Neuron (in vitro differentiated cells): ENCODE data around the gene DHFR.

Source experiments
- H2AFZ ChIP-seq: one replicate; pipeline ENCODE4 v1.6.1; 2013; ENCODE audit warnings: low read depth, mild to moderate bottlenecking, inconsistent platforms, low read length, moderate library complexity
- H3K27me3 ChIP-seq: one replicate; pipeline ENCODE4 v1.6.1; 2013; ENCODE audit warnings: low read length; ENCODE audit not compliant: insufficient read depth
- H3K36me3 ChIP-seq: one replicate; pipeline ENCODE4 v1.6.1; 2013; ENCODE audit warnings: low read length; ENCODE audit not compliant: insufficient read depth
- H3K4me1 ChIP-seq: one replicate; pipeline ENCODE4 v1.6.1; 2013; ENCODE audit warnings: low read length; ENCODE audit not compliant: insufficient read depth
- H3K4me3 ChIP-seq: 2 replicates; pipeline ENCODE4 v1.5.1; 2013; ENCODE audit warnings: mild to moderate bottlenecking, low read length, moderate library complexity
- H3K9me3 ChIP-seq: one replicate; pipeline ENCODE4 v1.6.1; 2013; ENCODE audit warnings: low read length

DHFR gene

DNA sequence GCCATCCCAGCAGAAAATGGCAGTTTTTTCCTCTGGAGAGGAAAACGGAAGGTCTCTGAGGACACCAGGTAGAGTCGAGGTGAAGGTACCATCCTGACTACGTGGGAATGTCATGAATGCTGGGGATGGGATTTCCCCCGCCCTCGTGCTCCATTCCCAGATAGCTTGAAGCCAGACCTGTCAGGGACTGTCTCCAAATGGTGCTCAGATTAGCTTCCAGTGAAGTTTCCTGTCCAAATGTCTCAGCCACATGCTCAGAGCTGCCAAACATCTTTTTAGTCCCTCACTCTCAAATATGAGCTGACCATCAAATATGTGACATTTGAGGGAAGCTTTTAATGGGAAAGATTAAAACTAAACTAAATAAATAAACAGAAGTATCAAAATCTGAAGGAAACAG, 77.1 kb downstream of the DHFR start:
- H2AFZ ChIP-seq, result no peak overlapping the region
- no peaks in the 10 kb centered on the region for H3K27me3 ChIP-seq
- H3K36me3 ChIP-seq, result no peaks in the 10 kb centered on the region
- peaks cover under 1% of the 10 kb centered on the region for H3K9me3 ChIP-seq
- H3K4me3 ChIP-seq, result no peak overlapping the region
- no peaks in the 10 kb centered on the region for H3K4me1 ChIP-seq

DNA sequence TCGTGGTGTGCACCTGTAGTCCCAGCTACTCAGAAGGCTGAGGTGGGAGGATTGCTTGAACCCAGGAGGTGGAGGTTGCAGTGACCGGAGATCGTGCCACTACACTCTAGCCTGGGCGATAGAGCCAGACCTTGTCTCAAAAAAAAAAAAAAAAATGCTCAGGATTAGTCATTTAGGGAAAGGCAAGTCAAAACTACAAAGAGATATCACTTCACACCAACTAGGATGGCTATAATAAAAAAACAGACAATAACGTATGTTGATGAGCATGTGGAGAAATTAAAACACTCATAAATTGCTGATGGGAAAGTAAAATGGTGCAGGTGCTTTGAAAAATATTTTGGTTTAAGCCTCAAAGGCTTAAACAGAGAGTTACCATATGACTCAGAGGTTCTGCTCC, 78.4 kb downstream of the DHFR start:
- Histone ChIP-seq H3K9me3 (peaks cover 3% of the 10 kb centered on the region), H3K27me3 (peaks cover 4% of the 10 kb centered on the region), H3K4me3 (no peak overlapping the region), H2AFZ (no peak overlapping the region), H3K4me1 (no peaks in the 10 kb centered on the region), H3K36me3 (no peaks in the 10 kb centered on the region)
